ENCODE measurements around the gene PHRF1.

The PHRF1 gene

GRCh38 chr11:616320-617198, 40.3 kb downstream of the PHRF1 start:
- DNase-seq (ENCODE audit: low read depth in 2 of 2), result no peak

GRCh38 chr11:617199-617911, 41.1 kb downstream of the PHRF1 start:
- no peak for DNase-seq (ENCODE audit: low read depth in 2 of 2)

GRCh38 chr11:617912-618682, 41.8 kb downstream of the PHRF1 start:
- DNase-seq (ENCODE audit: low read depth in 2 of 2), result no peak

- no peak for DNase-seq (ENCODE audit: low read depth in 2 of 2)
These were observed 42.8 kb downstream of the PHRF1 start for GRCh38 chr11:618856-619627.

GRCh38 chr11:619628-620050, 43.4 kb downstream of the PHRF1 start:
- no peak for DNase-seq (ENCODE audit: low read depth in 2 of 2)

DNA sequence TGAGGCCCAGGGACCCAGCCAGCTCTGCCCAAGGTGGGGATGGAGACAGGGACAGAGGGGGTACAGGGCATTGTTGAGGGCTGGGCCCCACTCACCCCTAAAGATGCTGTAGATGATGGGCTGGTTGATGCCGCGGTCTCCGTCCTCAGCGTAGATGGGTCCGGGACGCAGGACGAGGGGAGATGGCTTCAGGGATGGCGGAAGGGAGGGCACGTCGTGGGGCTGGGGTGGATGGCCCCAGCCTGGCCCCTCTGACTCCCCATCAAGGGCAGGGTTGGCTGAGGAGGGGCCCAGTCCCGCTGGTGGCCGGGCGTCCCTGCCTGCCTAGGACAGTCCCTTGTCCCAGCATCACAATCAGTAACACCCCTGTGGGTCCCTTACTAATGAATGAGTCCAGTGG, 43.9 kb downstream of the PHRF1 start:
- no peak for DNase-seq (ENCODE audit: low read depth in 2 of 2)

- no peak for DNase-seq (ENCODE audit: low read depth in 2 of 2)
These were observed 44.9 kb downstream of the PHRF1 start for GRCh38 chr11:620935-621814.

- no peak for DNase-seq (ENCODE audit: low read depth in 2 of 2)
These were observed 45.6 kb downstream of the PHRF1 start for GRCh38 chr11:621838-622237.

DNA sequence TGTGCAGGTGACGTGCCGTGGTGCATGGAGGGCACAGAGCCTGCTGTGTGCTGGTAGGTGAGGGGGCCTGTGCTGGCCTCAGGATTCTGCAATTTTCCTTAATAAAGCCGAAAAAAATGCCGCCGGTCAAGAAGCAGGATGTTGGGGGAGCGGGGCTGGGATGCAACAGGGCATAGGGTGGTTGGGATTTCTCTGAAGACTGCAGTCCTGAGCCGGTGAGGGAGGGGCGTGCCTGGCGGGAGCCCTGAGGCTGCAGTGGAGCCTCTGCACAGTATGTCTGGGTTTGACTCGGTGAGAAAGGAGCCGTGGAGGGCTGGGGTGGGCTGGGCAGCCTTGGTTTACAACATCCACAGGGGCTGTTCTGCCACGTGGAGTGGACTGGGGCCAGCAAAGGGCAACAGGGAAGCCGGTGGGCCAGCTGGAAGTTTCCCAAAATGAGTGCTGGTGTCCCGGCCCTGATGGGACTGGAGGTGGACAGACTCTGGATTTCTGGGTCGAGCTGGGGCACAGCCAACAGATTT, 47.1 kb downstream of the PHRF1 start:
- no peak for DNase-seq (ENCODE audit: low read depth in 2 of 2)

DNA sequence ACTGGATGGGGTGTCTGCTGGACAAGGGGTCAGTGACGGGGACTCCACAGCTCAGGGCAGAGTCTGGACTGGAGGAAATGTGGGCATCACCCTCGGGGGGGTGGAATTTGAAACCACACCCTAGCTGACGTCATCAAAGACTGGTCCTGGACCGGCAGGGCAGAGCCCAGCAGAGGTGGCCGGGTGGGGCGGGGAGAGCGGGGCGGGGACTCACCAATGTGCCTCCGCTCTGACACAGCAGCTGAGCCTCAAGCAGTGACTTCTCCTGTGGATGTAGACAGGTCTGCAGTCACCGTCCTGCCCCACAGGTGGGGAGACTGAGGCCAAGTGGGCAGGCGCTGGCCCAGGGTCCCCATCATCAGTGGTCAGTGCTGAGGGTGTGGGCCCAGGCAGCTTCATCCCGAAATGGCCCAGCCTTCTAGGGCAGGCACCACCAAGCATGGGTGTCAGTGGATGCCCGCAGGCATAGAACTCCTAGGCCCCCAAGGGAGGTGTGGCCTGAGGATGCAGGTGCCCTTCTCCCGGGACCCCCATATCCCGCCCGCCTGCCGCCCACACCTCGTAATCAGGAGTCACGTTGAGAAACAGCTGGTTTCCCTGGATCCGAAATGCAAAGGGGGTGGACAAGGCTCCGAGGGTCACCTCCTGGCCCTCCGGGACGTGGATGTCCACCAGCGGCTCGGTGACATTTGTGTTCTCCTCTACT, 47.9 kb downstream of the PHRF1 start:
- no peak for DNase-seq (ENCODE audit: low read depth in 2 of 2)

DNA sequence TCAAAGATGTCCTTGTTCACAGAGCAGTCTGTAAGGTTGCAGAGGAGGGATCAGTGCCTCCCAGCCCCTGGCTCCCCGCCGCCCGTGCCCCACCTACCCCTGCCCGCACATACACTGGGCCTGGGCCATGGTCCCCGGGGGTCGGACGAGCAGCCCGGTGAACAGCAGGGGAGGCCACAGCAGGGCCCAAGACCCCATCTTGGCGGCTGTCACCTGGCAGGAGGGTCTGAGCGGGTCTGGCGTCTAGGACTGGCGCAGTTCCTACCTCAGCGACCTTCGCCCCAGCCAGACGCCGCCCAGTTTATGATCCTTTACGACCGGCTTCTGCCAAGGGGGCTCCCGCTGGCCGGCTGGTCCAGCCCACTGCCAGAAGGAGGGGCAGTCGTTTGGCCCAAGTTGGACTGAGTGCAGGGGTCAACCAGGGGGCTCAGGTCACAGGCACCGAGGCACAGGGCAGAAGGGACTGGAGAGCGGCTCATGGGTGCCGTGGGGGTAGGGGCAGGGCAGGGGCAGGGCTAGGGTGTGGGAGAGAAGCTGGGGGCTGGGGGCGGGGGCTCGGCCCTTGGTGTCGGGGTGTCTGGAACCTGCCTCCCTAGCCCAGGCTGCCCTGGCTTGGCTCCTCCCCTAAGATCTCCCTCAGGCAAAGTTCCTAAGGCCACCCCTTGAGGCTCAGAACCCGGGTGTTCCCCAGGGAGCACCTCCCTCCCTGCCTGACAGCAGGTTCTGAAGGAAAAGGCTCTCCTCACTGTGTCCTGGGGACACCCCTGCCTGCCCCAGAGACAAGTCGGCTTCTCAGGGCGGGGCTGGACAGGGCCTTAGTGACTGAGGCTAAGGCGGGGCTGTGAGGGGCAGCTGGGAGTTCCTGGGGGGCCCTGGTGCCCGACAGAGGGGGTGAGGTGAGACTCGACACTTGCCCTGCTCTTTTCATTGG, 48.7 kb downstream of the PHRF1 start, which contains the start of gene CDHR5:
Gene CDHR5 (minus strand): TSS at position 251 of the 931 bp plus-strand sequence. CDS start 53 bp downstream, at position 198.
- DNase-seq (ENCODE audit: low read depth in 2 of 2), result no peak

DNA sequence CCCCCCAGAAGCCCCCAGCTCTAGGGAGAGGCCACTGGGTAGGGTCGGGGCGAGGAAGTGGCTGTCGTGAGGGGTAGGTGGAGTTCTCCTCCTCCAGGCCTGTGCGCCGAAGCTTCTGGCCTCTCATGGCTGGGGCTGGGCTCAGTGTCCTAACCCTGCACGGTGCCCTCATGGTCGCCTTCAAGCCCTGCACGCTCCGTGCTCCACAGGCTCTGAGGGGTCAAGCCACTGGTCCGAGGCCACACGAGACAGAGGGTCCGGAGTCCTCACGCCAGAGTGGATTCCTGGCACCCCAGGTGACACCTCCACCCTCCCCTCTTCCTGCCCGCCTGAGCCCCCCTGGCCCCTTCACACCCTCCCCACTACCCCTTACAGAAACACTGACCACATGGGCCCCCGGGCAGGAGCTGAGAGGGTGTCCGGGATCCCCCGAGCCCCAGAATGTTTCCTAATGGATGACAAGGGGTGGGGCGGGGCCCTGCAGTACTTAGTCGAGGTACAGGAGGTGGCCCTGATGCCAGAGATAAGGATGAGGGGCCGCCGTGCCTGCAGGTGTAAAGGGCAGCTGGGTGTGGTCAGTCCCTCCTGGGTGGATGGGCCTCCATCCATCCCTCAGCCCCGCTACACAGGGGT, 49.5 kb downstream of the PHRF1 start:
- DNase-seq (ENCODE audit: low read depth in 2 of 2), result no peak

- DNase-seq (ENCODE audit: low read depth in 2 of 2), result no peak
These were observed 50.4 kb downstream of the PHRF1 start, which contains the start of gene SCT for GRCh38 chr11:626475-627307. TSS of gene SCT (minus strand) at chr11:627181. CDS start at chr11:627143, 38 bp downstream.

GRCh38 chr11:627308-627576, 51.0 kb downstream of the PHRF1 start:
- no peak for DNase-seq (ENCODE audit: low read depth in 2 of 2)

- DNase-seq (ENCODE audit: low read depth in 2 of 2), result no peak
These were observed 51.8 kb downstream of the PHRF1 start for GRCh38 chr11:628056-628455.

DNA sequence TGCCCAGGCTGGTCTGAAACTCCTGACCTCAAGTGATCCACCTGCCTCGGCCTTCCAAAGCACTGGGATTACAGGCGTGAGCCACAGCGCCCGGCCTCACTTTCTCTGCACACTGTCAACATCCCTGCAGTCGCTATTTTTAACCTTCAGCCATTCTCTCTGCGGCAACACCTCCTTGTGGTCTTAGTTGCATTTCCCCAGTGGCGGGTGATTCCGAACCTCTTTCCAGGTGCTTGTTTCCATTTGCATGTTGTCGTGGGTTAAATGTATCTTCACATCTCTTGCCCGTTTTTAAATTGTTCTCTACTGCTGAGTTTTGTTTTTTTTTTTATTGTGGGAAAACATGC, 52.9 kb downstream of the PHRF1 start:
- no peak for DNase-seq (ENCODE audit: low read depth in 2 of 2)

- DNase-seq (ENCODE audit: low read depth in 2 of 2), result no peak
These were observed 54.6 kb downstream of the PHRF1 start for GRCh38 chr11:630871-631270.

Measured in stimulated activated CD8-positive, alpha-beta memory T cell treated with anti-CD3 and anti-CD28 coated beads, Interleukin-7, amount 100 ng/mL, for 1 hour (primary cell).